GM12878 (cell line): ENCODE results near the gene TDRD15. TPM values are rescaled to one million over a fixed set of nuclear protein-coding genes. Genes with fewer than 3 reads are reported as not detected.

ENCODE experiments used
- ATAC-seq: fragments of 200-7000 bp; cut with Tn5 transposase; 3 replicates; pipeline ENCODE4 v1.9.1; 2020; ENCODE audit warnings: mild to moderate bottlenecking, moderate library complexity
- BruUV-seq: library from RNA; stranded (reverse); fragments of 400-500 nt; replicated peaks from 2 replicates; lab custom pipeline; 2021; lab: Mats Ljungman, UMichigan
- CTCF ChIA-PET: fragments of 300-600 bp; sonication (Branson Sonifier 250); formaldehyde crosslinking; extraction: SDS; loops from one replicate; lab custom pipeline; 2021; ENCODE audit warnings: inconsistent platforms; lab: Yijun Ruan, JAX
- POLR2A ChIA-PET: fragments of 350-600 bp; formaldehyde crosslinking; extraction: SDS; loops from one replicate; lab custom pipeline; 2021; ENCODE audit warnings: inconsistent platforms; lab: Charles Lee
- RAD21 ChIA-PET: fragments of 300-600 bp; sonication (Branson Sonifier 250); formaldehyde crosslinking; loops from one replicate; lab custom pipeline; 2023; ENCODE audit warnings: antibody characterized with exemption; ENCODE audit not compliant: unreplicated experiment; lab: Charles Lee
- SMC1A ChIA-PET: fragments of 300-600 bp; sonication (Branson Sonifier 250); formaldehyde crosslinking; loops from one replicate; lab custom pipeline; 2023; ENCODE audit not compliant: unreplicated experiment, uncharacterized antibody; lab: Charles Lee
- DNase-seq: peaks from one replicate; pipeline ENCODE4 v3.0.0-alpha.2; 2011; ENCODE audit warnings: low read depth, low spot score
- FAIRE-seq: peaks from 3 replicates; lab custom pipeline; 2011; peaks lifted over from hg19 to GRCh38; lab: Jason Lieb, UNC
- H2AFZ ChIP-seq: 2 replicates; pipeline ENCODE4 v1.6.0; 2011; ENCODE audit warnings: low read depth, low read length, control low read depth; ENCODE audit not compliant: control insufficient read depth
- H3K27ac ChIP-seq: 2 replicates; pipeline ENCODE4 v1.5.1; 2011; ENCODE audit warnings: control low read depth; ENCODE audit not compliant: control insufficient read depth, insufficient read depth
- H3K27me3 ChIP-seq, 2 experiments: replicated peaks in 1 of 2; 2 replicates each; pipeline versions ENCODE4 v1.6.0 to v1.6.1; 2011; ENCODE audit warnings: low read length in 1 of 2; ENCODE audit not compliant: control insufficient read depth in 2 of 2, insufficient read depth in 2 of 2
- H3K36me3 ChIP-seq, 2 experiments: 2 replicates each; pipeline ENCODE4 v1.5.1; 2011; ENCODE audit warnings: low read length in 1 of 2; ENCODE audit not compliant: control insufficient read depth in 2 of 2, insufficient read depth in 2 of 2
- H3K4me1 ChIP-seq: 2 replicates; pipeline ENCODE4 v1.6.1; 2011; ENCODE audit warnings: mild to moderate bottlenecking, low read length, moderate library complexity, mixed read lengths; ENCODE audit not compliant: control insufficient read depth, insufficient read depth
- H3K4me2 ChIP-seq: 2 replicates; pipeline ENCODE4 v1.6.0; 2011; ENCODE audit warnings: control low read depth; ENCODE audit not compliant: control insufficient read depth, insufficient read depth
- H3K4me3 ChIP-seq: fragments of 200-600 bp; sonication (generic); 2 replicates; pipeline ENCODE4 v1.5.1; 2016
- H3K79me2 ChIP-seq: 2 replicates; pipeline ENCODE4 v1.6.0; 2011; ENCODE audit warnings: low read length; ENCODE audit not compliant: control insufficient read depth, insufficient read depth
- H3K9ac ChIP-seq: 2 replicates; pipeline ENCODE4 v1.8.0; 2011; ENCODE audit warnings: low read length, control low read depth, mixed read lengths; ENCODE audit not compliant: control insufficient read depth, insufficient read depth
- H3K9me3 ChIP-seq: replicated peaks from 3 replicates; pipeline ENCODE4 v1.5.1; 2011; ENCODE audit warnings: mild to moderate bottlenecking, low read length; ENCODE audit not compliant: control insufficient read depth, insufficient read depth
- H4K20me1 ChIP-seq: 2 replicates; pipeline ENCODE4 v1.6.0; 2011; ENCODE audit not compliant: control insufficient read depth, insufficient read depth
- ATF7 ChIP-seq: fragments of 450-650 bp; IDR thresholded peaks from 2 replicates; pipeline ENCODE4 v1.6.1; 2016; ENCODE audit warnings: low read depth, mild to moderate bottlenecking
- ESRRA ChIP-seq: IDR thresholded peaks from 2 replicates; pipeline ENCODE4 v1.6.1; 2012; ENCODE audit warnings: mild to moderate bottlenecking, low read length, improper control_type of control experiment
- HDGF ChIP-seq: fragments of 450-650 bp; IDR thresholded peaks from 2 replicates; pipeline ENCODE4 v1.6.1; 2016; ENCODE audit warnings: antibody characterized with exemption
- JUNB ChIP-seq: IDR thresholded peaks from 2 replicates; pipeline ENCODE4 v1.6.1; 2016; ENCODE audit warnings: antibody characterized with exemption, mild to moderate bottlenecking
- MEF2B ChIP-seq: fragments of 450-650 bp; IDR thresholded peaks from 2 replicates; pipeline ENCODE4 v1.6.1; 2018; ENCODE audit warnings: mild to moderate bottlenecking, moderate library complexity; ENCODE audit not compliant: partially characterized antibody, poor library complexity, severe bottlenecking
- NBN ChIP-seq: fragments of 450-650 bp; IDR thresholded peaks from 2 replicates; pipeline ENCODE4 v1.6.1; 2016
- PML ChIP-seq: IDR thresholded peaks from 2 replicates; pipeline ENCODE4 v1.6.1; 2012; ENCODE audit warnings: low read length, inconsistent platforms
- POLR2AphosphoS2 ChIP-seq: IDR thresholded peaks from 2 replicates; pipeline ENCODE4 v1.6.1; 2011; ENCODE audit warnings: low read depth, mild to moderate bottlenecking, low read length, improper control_type of control experiment, moderate library complexity
- RAD51 ChIP-seq: fragments of 450-650 bp; IDR thresholded peaks from 2 replicates; pipeline ENCODE4 v1.6.1; 2016; ENCODE audit warnings: moderate library complexity, mild to moderate bottlenecking, inconsistent platforms
- RBBP5 ChIP-seq: fragments of 200-600 bp; sonication (generic); conservative IDR thresholded peaks from 2 replicates; pipeline ENCODE4 v1.6.1; 2016
- RCOR1 ChIP-seq: conservative IDR thresholded peaks from 2 replicates; pipeline ENCODE4 v1.6.1; 2012; ENCODE audit warnings: low read depth, low read length, improper control_type of control experiment
- SP1 ChIP-seq: IDR thresholded peaks from one replicate; pipeline ENCODE4 v1.6.1; 2011; ENCODE audit warnings: low read depth, low read length
- ZNF207 ChIP-seq: fragments of 450-650 bp; IDR thresholded peaks from 2 replicates; pipeline ENCODE4 v1.6.1; 2014; ENCODE audit warnings: antibody characterized with exemption, mild to moderate bottlenecking, borderline replicate concordance
- WGBS: methylation state at CpG from one replicate; pipeline ENCODE4 v1.1.6; 2016; ENCODE audit warnings: low lambda C conversion rate; ENCODE audit not compliant: insufficient replicate concordance, insufficient coverage; ENCODE audit errors: missing lambda C conversion rate; 5-methylcytosine and 5-hydroxymethylcytosine counted together
- in situ Hi-C: fragments of 300-500 bp; cut with MboI; formaldehyde crosslinking; loops from 9 replicates; pipeline ENCODE4 v1.14.3; 2018; ENCODE audit warnings: mixed read lengths
- intact Hi-C: fragments of 100-400 bp; cut with micrococcal nuclease; formaldehyde crosslinking; loops from one replicate; pipeline ENCODE4 v1.14.2; 2022; ENCODE audit not compliant: unreplicated experiment
- polyA plus RNA-seq, 11 experiments: library from polyadenylated mRNA; depleted of rRNA in 4 of 11; unstranded in 6 of 11; stranded (reverse) in 5 of 11; fragments of >200 nt; fragmentation: Nextera tagmentation in 4 of 11; fragmentation: Illumina TruSeq in 1 of 11; extraction: Ambion mirVana in 4 of 11; extraction: Trizol in 1 of 11; gene quantifications; 1 replicate in 1 of 11; 2 replicates in 10 of 11; pipeline versions ENCODE4 v1.2.1 to v1.2.3, GENCODE V29; 2011 to 2016; ENCODE audit warnings: inconsistent platforms in 2 of 11, missing spikeins in 2 of 11, low read depth in 1 of 11
- total RNA-seq, 4 experiments: library from RNA; depleted of rRNA in 3 of 4; stranded (reverse); fragments of >200 nt in 3 of 4; fragmentation: Illumina TruSeq in 1 of 4; extraction: Trizol in 1 of 4; gene quantifications; 2 replicates each; pipeline versions ENCODE4 v1.2.1 to v1.2.3, GENCODE V29; 2013 to 2021
- TF ChIP-seq, protein P1 (sequence below): fragments of 450-650 bp; IDR thresholded peaks from 2 replicates; pipeline ENCODE4 v1.6.1; 2018; ENCODE audit warnings: mild to moderate bottlenecking, low read depth, moderate library complexity; ENCODE audit not compliant: partially characterized antibody
- TF ChIP-seq, protein P2 (sequence below): fragments of 450-650 bp; IDR thresholded peaks from 2 replicates; pipeline ENCODE4 v1.6.1; 2016; ENCODE audit warnings: mild to moderate bottlenecking

Gene TDRD15
- total and polyA plus RNA-seq, 10 of the 15 experiments (the other 5 are each of a cell fraction or from before 2014, with no cell fraction given), result not detected

DNA sequence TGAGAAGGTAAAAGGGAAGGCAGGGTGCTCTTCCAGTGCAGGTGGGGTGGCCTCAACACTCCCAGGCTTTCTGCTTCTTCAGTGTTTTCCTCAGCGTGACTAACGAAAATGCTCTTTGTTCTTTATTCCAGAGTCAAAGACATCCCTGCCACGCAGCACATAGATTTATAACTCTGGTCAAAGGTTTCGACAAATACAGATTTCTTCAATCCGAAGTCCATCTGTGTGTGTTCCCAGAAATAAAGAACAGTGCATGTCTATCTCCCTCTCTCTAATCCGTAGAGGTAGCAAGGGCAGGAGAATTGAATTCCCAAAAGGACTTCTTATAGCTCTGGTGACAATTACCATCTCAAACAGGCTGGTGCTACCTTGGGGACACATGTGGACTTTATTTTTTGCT is 26.4 kb upstream of the TDRD15 start:
- Histone ChIP-seq H3K9me3 (no peaks in the 10 kb centered on the region), H3K27me3 (no peaks in the 10 kb centered on the region; a peak in 1 of 4 replicates), H3K27ac (no peak overlapping the region), H3K36me3 (no peaks in the 10 kb centered on the region), H4K20me1 (no peaks in the 10 kb centered on the region), H3K9ac (no peak overlapping the region), H3K4me1 (no peaks in the 10 kb centered on the region), H3K79me2 (no peaks in the 10 kb centered on the region), H3K4me3 (no peak overlapping the region), H3K4me2 (no peak overlapping the region)
- no peak for DNase-seq
- ATAC-seq, result no peak
- ChIA-PET RAD21 (no interaction called here), SMC1A (no interaction called here), CTCF (interaction anchor here (0.9 kb wide), 1 partner anchor 10 kb away, joined by 3 read pairs; no protein-coding TSS in a partner anchor)
- no TSS peak for BruUV-seq
- WGBS, result 11% methylated on average over 6 of the region's 6 CpGs
- intact Hi-C loops (no loop called here), in situ Hi-C loops (no loop called here)
- no peak for FAIRE-seq
- TF ChIP-seq JUNB (no peak), ESRRA (no peak), RAD51 (no peak), ZNF207 (no peak), MEF2B (no peak), PML (no peak), POLR2AphosphoS2 (no peak), HDGF (no peak), SP1 (no peak), RCOR1 (no peak), ATF7 (no peak), NBN (no peak), RBBP5 (no peak)
- TF ChIP-seq, protein P1, sequence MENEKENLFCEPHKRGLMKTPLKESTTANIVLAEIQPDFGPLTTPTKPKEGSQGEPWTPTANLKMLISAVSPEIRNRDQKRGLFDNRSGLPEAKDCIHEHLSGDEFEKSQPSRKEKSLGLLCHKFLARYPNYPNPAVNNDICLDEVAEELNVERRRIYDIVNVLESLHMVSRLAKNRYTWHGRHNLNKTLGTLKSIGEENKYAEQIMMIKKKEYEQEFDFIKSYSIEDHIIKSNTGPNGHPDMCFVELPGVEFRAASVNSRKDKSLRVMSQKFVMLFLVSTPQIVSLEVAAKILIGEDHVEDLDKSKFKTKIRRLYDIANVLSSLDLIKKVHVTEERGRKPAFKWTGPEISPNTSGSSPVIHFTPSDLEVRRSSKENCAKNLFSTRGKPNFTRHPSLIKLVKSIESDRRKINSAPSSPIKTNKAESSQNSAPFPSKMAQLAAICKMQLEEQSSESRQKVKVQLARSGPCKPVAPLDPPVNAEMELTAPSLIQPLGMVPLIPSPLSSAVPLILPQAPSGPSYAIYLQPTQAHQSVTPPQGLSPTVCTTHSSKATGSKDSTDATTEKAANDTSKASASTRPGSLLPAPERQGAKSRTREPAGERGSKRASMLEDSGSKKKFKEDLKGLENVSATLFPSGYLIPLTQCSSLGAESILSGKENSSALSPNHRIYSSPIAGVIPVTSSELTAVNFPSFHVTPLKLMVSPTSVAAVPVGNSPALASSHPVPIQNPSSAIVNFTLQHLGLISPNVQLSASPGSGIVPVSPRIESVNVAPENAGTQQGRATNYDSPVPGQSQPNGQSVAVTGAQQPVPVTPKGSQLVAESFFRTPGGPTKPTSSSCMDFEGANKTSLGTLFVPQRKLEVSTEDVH, result no peak
- TF ChIP-seq, protein P2, sequence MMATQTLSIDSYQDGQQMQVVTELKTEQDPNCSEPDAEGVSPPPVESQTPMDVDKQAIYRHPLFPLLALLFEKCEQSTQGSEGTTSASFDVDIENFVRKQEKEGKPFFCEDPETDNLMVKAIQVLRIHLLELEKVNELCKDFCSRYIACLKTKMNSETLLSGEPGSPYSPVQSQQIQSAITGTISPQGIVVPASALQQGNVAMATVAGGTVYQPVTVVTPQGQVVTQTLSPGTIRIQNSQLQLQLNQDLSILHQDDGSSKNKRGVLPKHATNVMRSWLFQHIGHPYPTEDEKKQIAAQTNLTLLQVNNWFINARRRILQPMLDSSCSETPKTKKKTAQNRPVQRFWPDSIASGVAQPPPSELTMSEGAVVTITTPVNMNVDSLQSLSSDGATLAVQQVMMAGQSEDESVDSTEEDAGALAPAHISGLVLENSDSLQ, result no peak
- TF ChIP-seq, all 136 proteins: peak for 0
- no peak overlapping the region for H2AFZ ChIP-seq
- POLR2A ChIA-PET, result no interaction called here
